HG03097 (cell line): ENCODE results near the gene UTS2R.
"Not testable (repeated sequence)": the region's sequence is repeated elsewhere in the genome, so short reads cannot be mapped to it uniquely, and the experiment has no call there.

Experiments
- ATAC-seq: cut with Tn5 transposase; IDR thresholded peaks from one replicate; pipeline ENCODE4 v1.9.1; 2021; ENCODE audit not compliant: unreplicated experiment, low FRiP score

The UTS2R gene

DNA sequence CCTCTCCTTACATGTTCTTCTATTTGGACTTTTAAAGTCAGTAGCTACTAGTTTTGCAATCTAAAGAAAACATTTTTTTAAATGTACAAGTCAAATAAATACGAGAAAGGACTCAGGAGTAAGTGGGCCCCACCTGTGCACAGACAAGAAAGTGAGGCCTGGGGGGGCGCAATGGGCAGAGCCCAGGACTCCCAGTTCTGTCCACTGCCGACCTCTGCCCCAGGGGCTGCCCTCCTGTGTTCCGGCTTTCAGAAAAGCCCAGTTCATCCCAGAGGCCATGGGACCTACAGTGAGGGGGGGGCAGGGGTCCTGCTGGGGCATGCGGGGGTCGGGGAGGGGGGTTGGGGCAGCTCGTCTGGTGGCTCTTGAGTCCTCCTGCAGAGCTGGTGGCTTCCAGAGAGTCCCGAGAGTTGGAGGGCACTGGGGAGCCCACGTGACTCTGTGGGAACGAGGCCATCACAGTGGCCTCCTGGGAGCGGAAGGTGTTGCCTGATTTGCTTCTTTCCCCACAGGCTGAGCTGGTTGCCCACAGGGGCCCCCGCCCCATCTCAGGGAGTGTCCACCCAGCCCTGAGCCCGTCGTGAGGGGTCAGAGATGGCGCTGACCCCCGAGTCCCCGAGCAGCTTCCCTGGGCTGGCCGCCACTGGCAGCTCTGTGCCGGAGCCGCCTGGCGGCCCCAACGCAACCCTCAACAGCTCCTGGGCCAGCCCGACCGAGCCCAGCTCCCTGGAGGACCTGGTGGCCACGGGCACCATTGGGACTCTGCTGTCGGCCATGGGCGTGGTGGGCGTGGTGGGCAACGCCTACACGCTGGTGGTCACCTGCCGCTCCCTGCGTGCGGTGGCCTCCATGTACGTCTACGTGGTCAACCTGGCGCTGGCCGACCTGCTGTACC lies 2.4 kb downstream of the UTS2R start:
- no peak for ATAC-seq

DNA sequence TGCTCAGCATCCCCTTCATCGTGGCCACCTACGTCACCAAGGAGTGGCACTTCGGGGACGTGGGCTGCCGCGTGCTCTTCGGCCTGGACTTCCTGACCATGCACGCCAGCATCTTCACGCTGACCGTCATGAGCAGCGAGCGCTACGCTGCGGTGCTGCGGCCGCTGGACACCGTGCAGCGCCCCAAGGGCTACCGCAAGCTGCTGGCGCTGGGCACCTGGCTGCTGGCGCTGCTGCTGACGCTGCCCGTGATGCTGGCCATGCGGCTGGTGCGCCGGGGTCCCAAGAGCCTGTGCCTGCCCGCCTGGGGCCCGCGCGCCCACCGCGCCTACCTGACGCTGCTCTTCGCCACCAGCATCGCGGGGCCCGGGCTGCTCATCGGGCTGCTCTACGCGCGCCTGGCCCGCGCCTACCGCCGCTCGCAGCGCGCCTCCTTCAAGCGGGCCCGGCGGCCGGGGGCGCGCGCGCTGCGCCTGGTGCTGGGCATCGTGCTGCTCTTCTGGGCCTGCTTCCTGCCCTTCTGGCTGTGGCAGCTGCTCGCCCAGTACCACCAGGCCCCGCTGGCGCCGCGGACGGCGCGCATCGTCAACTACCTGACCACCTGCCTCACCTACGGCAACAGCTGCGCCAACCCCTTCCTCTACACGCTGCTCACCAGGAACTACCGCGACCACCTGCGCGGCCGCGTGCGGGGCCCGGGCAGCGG lies 3.2 kb downstream of the UTS2R start:
- no peak for ATAC-seq

DNA sequence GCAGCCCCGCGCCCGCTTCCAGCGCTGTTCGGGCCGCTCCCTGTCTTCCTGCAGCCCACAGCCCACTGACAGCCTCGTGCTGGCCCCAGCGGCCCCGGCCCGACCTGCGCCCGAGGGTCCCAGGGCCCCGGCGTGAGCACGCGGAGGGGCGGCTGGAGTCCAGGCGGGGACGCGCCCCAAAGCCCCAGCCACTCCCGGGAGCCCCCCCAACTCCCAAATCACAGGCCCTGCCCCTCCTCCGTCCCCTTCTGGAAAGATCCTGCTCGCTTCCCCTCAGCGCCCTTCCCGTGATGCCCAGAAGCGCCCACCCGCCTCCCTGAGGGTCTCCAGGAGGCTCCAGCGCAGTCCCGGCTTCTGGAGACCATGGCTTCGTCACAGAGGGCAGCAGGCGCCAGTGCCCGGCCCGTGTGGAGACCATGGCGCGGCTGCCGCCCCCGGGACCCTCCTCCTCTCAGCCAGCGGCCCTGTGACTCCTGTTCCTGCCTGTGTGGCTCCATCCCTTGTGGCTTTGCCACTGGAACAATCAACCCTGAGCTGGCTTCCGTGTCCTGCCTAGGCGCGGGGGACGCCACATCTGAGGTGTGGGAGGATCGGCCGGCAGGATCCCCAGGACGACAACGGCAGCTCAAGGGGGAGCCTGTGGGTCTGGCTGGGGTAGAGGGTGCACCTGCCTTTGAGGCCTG lies 3.9 kb downstream of the UTS2R start:
- no peak for ATAC-seq

DNA sequence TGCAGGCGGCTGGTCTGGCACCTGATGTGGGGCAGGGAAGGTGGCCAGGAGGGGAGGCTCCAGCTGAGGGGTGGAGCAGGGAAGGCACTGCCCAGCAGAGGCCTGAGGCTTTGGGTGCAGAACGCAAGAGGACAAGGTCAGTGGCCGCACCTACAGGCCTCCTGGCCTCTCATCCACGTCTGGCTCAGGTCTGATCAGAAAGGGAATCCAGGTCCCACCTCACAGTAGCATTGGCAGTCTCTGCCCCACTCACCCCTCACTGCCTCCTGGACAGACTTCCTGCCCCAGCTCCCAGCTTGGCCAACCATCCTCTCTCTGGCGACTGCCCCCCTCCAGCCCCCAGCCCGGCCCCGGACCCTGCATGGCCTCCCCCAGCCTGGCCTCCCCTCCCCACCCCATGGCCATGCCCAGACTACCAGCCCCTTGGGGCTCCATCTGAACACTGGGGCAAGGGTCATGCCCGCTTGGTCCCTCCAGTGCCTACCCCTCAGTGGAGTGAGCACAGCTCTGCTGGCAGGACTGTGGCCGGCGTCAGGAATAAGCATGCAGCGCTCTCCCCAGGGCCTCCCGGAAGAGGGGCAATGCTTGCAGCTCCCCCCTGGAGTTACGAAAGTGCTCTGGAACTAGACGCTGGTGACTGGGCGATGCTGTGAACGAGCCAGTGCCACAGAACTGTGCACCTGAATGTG lies 4.6 kb downstream of the UTS2R start:
- no peak for ATAC-seq

DNA sequence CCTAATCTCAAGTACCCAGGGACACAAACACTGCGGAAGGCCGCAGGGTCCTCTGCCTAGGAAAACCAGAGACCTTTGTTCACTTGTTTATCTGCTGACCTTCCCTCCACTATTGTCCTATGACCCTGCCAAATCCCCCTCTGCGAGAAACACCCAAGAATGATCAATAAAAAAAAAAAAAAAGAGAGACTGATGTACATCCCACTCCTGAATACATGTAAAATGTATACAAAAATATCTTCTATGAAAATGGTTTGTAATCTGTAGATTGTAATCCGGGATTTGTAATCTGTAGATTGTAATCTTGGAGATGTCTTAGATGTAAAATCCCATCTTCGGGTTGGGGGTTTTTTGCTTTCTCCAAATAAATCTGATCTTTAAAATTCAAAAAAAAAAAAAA lies 5.7 kb downstream of the UTS2R start:
- ATAC-seq: not testable (repeated sequence)

DNA sequence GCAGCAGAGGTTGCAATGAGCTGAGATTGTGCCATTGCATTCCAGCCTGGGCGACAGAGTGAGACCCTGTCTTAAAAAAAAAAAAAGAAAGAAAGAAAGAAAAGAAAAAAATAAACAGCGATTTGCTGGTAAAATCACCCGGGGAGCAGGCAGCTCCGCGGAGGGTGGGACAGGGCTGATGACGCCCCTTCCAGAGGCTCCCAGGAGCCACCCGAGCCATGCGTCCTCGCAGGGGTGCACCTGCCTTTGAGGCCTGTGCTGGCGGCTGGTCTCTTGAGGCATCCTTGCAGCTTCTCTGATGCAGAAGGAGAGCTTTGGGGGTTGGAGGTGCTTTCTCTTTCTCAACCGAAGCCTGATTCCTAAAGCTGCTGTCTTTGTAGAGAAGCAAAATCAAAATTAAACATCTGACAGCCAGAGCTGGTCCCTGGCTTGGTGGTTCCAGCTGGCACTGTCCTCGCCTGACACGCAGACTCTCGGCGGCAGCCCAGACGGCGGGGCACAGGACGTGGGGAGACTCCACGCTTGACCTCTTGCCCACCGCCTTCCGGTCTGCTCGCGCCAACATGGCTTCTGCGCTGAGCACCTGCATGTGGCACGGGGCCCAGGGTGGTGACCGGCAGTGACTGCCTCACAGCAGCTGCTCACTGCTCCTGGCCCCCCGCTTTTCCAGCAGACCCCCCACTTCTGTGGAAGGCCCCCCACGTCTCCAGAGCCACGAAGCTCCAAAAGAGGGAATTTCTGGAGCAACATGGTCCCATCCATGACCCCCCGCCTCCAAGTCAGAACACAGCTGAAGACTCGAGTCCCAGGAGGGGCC lies 6.6 kb downstream of the UTS2R start:
- ATAC-seq: no peak

DNA sequence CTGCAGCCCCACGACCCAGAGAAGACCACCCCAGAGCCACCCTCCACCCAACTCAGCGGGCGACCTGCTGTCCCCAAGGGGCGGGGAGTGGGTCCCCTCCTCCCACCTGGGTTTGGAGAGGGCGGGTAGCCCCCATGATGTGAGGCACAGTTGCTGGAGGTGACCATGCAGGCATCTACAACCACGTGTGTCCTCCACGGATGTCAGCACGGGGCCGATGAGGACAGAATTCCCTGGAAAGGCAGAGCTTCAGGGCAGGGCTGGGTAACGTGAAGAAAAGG lies 7.1 kb downstream of the UTS2R start:
- no peak for ATAC-seq

DNA sequence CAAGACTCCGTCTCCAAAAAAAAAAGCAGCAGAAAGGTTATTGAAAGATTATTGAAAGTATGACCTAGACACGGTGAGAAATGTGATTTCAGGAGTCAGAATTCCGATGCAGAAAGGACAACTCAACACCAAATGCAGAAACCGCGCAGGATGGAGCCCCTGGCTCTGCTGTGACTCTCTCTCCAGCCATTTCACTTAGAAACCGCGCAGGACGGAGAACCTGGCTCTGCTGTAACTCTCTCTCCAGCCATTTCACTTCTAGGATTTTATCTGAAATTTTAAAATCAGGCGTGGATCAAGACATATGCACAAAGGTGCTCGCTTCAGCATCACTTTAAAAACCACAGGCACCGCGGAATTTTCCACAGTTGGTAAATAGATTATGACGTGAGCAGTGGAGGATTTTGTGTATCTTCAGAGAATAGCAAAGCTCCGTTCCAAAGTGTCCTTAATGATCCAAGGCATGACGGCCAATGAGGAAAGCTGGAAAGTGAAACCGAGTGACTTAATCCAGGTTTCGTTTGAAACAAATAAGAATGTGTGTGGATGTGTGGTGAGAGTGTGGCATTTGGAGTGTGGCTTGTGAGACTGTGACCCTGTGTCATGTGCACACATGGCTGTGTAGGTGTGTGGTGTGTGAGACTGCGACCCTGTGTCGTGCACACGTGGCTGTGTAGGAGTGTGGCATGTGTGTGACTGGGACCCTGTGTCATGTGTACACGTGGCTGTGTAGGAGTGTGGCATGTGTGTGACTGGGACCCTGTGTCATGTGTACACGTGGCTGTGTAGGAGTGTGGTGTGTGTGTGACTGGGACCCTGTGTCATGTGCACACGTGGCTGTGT lies 9.5 kb downstream of the UTS2R start:
- no peak for ATAC-seq

DNA sequence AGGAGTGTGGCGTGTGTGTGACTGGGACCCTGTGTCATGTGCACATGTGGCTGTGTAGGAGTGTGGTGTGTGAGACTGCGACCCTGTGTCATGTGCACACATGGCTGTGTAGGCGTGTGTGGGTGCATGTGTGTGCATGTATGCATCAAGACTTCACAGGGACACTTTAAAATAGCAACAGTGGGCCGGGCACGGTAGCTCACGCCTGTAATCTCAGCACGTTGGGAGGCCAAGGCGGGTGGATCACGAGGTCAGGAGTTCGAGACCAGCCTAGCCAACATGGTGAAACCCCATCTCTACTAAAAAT lies 10.1 kb downstream of the UTS2R start:
- not testable (repeated sequence) for ATAC-seq

DNA sequence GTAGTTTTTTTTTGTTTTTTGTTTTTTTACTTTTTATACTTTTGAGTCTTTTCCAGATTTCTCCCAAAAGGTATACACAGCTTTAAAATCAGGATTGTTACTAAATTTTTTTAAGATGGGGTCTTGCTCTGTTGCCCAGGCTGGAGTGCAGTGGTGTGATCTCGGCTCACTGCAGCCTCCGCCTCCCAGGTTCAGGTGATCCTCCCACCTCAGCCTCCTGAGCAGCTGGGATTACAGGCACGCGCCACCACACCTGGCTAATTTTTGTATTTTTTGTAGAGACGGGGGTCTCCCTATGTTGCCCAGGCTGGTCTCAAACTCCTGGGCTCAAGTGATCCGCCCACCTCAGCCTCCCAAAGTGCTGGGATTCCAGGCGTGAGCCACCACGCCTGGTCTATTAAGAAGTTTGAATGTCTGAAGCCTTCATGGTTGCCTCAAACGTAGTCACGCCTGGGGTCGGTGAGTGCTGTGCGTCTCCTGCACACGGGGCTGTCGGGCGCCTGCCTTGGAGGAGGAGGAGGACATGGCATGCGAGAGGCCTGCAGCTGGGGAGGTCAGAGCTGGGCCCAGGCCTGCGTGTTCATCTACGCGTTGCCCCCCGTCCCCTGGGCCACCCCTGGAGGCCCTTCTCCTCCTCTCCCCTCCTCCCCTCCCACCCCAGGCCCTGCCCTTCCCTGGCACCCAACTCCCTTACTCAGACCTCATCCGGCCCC lies 10.8 kb downstream of the UTS2R start:
- not testable (repeated sequence) for ATAC-seq

DNA sequence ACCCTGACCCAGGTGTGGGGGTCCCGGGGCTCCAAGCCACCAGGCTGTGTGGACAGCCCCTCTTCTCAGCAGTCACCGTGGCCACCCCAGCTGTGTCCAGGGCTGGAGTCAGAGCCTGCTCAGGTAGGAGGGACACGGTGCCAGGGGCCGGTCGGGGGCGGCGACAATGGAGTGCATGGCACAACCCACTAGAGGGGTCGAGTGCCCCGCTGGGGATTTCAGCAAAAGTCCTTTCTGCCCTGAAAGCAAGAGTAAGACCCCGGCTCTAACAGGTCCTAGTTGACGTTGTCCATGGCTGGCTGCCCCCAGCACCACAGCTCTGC lies 11.3 kb downstream of the UTS2R start:
- ATAC-seq: no peak

DNA sequence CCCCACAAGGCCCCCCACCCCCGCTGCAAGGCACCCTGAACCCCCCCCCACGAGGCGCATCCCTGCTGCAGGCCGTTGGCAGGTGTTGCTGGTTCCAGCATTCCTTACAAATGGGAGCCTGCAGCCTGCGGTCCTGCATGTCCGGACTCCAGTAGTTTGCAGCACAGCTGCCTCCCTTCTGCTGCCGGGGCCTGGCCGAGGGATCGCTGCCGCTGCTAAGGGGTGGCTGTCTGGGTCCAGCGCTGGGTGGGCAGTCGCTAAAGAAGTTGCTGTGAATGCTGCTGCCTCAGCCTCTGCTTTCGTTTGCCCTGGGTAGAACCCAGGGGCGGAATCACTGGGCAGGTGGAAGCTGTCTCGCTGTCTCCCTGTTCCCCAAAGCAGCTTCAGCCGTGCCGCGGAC lies 11.8 kb downstream of the UTS2R start:
- no peak for ATAC-seq

DNA sequence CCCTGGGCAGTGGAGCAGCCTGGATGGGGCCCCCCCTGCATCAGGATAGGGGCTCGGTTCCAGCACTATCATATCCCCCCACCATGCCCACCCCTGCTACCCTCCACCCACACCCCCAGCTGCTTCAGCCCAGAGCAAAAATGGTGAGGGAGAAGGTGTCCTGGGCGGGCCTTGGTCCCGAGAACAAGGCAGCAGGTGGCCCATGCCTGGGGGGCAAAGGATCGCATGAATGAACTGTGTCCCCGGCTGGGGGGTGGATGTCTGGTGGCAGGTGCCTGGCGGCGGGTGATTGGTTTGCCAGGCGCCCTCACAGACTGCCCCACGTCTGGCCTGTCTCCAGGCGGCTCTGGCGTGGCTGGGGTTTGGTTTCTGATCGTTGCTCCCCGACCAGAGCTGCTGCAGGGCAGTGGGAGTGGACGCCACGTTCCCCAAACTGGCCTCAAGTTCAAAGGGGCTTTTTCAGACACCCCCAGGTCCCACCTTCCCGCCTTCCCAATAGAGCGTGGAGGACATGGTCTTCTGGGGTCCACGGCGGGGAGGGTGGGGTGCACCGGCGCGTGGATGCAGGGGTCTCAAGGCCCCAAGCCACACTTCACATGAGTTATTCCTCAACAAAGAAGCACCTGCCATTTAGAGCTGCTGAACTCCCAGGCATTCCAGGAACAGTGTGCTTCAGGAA lies 12.6 kb downstream of the UTS2R start:
- no peak for ATAC-seq

DNA sequence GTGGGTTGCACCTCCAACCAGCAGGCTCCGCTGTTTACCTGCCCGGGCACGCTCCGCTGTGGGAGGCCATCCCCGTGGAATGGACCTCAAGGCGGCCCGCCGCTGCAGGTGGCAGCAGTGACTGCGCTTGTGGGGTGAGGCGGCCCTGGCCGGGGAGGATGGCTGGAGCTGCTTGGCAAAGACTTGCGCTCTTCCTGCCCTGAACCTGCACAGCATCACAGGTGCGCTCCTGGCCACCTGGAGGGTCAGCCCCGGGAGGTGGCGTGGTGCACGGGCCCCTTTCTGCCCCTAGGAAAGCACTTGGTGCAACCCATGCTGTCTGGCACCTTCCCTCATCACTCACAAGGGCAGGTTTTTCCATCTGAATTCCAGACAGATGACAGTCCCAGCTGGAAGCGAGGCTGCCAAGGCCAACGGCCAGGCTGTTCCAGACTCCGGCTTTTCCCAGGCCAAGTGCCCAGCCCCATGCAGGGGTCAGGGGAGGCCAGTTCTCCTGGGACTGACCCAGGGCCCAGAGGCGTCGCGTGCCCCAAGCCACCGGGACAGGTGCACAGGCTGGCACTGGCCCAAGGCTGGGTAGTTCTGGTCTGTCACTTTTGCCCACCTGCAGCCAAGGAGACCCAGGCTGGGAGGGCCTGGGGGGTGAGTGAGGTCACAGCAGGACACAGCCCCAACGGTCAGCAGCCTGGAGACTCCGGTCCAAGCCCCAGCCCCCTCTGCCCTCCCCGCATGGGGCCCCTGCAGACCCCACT lies 13.3 kb downstream of the UTS2R start:
- no peak for ATAC-seq

DNA sequence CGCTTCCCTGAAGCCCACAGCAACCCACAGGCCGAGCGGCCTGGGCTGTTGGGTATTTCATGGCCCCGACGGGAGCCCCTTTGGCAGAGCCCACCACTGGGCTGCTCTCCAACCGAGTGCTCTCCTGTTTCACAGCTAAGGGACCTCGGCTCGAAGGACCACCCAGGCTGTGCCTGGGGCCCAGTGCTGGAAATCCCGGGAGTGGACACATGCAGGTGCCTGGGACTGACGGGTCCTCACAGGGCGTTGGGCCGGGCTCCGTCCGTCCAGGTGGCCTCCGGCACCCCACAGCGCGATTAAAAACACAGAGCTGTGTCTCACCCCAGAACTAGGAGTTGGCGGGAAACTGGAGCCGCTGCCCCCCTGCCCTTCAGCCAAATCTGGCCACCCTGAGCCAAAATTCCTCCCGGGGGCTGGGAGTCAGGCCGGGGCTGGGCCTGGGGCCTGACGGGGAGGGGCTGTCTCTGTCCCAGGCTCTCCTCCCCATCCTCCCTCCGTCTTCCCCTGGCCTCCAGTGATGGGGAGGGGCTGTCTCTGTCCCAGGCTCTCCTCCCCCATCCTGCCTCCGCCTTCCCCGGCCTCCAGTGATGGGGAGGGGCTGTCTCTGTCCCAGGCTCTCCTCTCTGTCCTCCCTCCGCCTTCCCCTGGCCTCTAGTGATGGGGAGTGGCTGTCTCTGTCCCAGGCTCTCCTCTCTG lies 14.1 kb downstream of the UTS2R start:
- ATAC-seq: no peak

DNA sequence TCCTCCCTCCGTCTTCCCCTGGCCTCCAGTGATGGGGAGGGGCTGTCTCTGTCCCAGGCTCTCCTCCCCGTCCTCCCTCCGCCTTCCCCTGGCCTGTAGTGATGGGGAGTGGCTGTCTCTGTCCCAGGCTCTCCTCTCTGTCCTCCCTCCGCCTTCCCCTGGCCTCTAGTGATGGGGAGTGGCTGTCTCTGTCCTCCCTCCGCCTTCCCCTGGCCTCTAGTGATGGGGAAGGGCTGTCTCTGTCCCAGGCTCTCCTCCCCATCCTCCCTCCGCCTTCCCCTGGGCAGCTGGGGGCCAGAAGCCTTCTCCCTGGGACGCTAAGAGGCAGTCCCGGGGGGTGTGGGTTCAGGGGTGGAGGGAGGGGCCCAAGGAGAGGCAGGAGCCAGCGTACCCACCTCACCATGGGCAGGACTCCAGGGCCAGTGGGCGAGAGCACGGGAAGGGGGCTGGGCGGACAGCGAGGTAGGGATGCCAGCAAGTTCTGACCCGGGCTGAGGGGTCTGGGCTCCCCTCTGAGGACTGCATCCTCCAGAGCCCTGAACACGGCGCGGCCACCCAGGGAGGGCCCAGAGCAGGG lies 14.8 kb downstream of the UTS2R start:
- no peak for ATAC-seq
